Epithelial cell of proximal tubule (primary cell): Measurements from ENCODE around the gene MRPL51. TPM values are rescaled to one million over a fixed set of nuclear protein-coding genes. Genes with fewer than 3 reads are reported as not detected.
"Not testable (repeated sequence)": the region's sequence is repeated elsewhere in the genome, so short reads cannot be mapped to it uniquely, and the experiment has no call there.

Experiments
- DNase-seq: peaks from one replicate; pipeline ENCODE4 v3.0.0-alpha.2; 2011; ENCODE audit warnings: low read depth
- H3K4me3 ChIP-seq: 2 replicates; pipeline ENCODE4 v1.5.1; 2011; ENCODE audit warnings: low read depth, mild to moderate bottlenecking, low read length
- total RNA-seq: library from RNA; depleted of rRNA; stranded (reverse); fragments of >200 nt; gene quantifications from 2 replicates; pipeline ENCODE4 v1.2.3, GENCODE V29; 2015
- TF ChIP-seq, protein P1 (sequence below): conservative IDR thresholded peaks from 2 replicates; pipeline ENCODE4 v1.5.1; 2012; ENCODE audit warnings: low read depth, mild to moderate bottlenecking, low read length

MRPL51 gene
- total RNA-seq, 1 donor from 2014 or later = 156 TPM

- TF ChIP-seq, protein P1, sequence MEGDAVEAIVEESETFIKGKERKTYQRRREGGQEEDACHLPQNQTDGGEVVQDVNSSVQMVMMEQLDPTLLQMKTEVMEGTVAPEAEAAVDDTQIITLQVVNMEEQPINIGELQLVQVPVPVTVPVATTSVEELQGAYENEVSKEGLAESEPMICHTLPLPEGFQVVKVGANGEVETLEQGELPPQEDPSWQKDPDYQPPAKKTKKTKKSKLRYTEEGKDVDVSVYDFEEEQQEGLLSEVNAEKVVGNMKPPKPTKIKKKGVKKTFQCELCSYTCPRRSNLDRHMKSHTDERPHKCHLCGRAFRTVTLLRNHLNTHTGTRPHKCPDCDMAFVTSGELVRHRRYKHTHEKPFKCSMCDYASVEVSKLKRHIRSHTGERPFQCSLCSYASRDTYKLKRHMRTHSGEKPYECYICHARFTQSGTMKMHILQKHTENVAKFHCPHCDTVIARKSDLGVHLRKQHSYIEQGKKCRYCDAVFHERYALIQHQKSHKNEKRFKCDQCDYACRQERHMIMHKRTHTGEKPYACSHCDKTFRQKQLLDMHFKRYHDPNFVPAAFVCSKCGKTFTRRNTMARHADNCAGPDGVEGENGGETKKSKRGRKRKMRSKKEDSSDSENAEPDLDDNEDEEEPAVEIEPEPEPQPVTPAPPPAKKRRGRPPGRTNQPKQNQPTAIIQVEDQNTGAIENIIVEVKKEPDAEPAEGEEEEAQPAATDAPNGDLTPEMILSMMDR = no peak
- no peak for DNase-seq
- H3K4me3 ChIP-seq = no peak overlapping the region
Observed at GRCh38 chr12:6523708-6524107, 30.6 kb upstream of the MRPL51 start.

DNA sequence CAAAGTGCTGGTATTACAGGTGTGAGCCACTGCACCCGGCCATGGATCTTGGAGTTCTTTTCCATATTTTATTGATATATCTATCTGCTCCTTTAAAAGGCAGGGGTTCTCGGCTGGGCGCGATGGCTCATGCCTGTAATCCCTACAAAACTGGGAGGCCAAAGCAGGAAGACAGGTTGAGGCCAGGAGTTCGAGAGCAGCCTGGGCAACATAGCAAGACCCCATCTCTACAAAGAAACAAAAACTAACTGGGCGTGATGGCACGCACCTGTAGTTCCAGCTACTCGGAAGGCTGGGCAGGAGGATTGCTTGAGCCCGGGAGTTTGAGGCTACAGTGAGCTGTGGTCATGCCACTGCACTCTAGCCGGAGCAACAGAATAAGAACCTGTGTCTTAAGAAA, 29.1 kb upstream of the MRPL51 start:
- no peak for DNase-seq
- H3K4me3 ChIP-seq = no peak overlapping the region
- TF ChIP-seq, protein P1 = no peak

DNA sequence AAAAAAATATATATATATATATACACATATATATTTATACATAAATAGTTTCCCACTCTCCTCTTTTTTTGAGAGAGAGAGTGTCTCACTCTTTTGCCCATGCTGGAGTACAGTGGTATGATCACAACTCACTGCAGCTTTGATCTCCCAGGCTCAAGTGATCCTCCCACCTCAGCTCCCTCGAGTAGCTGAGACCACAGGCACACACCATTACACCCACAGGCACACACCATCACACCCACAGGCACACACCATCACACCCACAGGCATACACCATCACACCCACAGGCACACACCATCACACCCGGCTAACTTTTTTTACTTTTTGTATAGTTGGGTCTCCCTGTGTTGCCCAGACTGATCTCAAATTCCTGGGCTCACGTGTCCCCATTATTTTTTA, 27.1 kb upstream of the MRPL51 start:
- no peak overlapping the region for H3K4me3 ChIP-seq
- TF ChIP-seq, protein P1 = no peak
- no peak for DNase-seq

DNA sequence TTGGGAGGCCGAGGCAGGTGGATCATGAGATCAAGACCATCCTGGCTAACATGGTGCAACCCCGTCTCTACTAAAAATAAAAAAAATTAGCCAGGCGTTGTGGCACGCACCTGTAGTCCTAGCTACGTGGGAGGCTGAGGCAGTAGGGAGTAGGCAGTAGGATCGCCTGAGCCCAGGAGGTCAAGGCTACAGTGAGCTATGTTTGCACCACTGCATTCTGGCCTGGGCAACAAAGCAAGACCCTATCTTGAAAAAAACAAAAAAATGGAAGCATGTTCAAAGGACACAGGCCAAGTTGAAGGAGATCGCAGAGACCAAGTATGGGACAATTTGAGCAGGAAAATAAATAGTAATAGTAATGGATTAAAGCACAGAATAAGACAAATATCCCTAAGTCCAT, 15.0 kb upstream of the MRPL51 start:
- H3K4me3 ChIP-seq = no peak overlapping the region
- TF ChIP-seq, protein P1 = no peak
- DNase-seq = no peak

DNA sequence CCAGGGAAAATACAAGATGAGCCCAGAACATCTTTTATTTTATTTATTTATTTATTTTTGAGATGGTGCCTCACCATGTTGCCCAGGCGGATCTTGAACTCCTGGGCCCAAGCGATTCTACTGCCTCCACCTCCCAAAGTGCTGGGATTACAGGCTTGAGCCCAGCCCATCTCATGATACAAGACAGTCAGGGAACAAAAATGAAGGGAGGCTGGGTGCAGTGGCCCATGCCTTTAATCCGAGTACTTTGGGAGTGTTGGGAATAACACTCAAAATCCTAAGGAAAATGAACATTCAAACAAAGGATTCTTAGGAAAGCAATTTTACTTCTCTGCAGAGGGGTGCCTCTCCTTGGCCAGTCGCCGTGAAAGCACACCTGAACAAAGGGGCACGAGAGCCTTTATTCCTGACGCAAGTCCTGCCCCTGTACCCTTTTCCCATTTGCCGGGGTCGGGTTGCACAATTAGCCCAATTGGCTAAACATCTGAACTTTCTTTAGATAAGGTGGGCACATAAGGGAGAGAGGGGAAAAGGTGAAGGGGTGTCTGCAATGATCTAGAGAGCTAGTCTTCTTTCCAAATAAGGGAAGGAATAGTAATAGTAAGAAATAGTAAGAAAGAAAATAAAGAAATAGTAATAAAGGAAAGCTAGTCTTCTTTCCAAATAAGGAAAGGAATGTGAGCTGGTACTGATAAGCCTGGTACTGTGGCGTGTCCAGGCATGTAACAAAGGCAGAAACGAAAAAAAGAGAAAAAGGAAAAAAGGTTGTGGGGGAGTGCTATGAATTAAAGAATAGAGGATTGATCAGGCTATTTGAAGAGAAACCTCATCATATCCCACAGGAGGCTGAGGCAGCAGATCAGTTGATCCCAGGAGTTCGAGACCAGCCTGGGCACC, 14.3 kb upstream of the MRPL51 start:
- H3K4me3 ChIP-seq = no peak overlapping the region
- DNase-seq = no peak
- TF ChIP-seq, protein P1 = no peak

DNA sequence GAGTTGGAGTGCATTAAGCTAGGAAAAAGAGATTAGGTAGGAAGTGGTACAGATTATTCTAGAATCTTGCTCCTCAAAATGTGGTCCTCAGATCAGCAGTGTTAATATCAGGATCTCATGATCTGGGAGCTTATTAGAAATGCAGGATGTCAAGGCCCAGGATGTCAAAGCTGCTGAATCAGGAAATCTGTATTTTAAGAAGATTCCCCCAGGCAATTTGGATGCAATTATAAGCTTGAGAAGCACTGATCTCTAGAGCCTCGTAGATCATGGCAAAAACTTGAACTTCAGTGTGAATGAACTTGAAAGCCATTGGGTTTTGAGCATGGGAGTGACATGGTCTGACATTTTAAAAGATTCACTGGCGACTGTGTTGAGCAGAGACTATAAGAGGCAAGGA, 7.4 kb upstream of the MRPL51 start:
- DNase-seq = no peak
- TF ChIP-seq, protein P1 = no peak
- no peak overlapping the region for H3K4me3 ChIP-seq

GRCh38 chr12:6497291-6497690, 4.2 kb upstream of the MRPL51 start:
- not testable (repeated sequence) for H3K4me3 ChIP-seq, DNase-seq
